Neural cell (in vitro differentiated cells): ENCODE measurements around the gene ZBTB25.

Experiments used
- CTCF ChIP-seq: fragments of 450-650 bp; IDR thresholded peaks from 2 replicates; pipeline ENCODE4 v1.5.1; 2014; ENCODE audit warnings: antibody characterized with exemption, mild to moderate bottlenecking, moderate library complexity; ENCODE audit not compliant: poor library complexity, severe bottlenecking
- EZH2 ChIP-seq: fragments of 200-600, 300-800 bp; shearing (Covaris generic), sonication (generic); IDR thresholded peaks from 2 replicates; pipeline ENCODE4 v1.6.1; 2014; ENCODE audit warnings: antibody characterized with exemption, low read length, borderline replicate concordance, mild to moderate bottlenecking; ENCODE audit not compliant: insufficient read depth, poor library complexity, severe bottlenecking
- REST ChIP-seq: IDR thresholded peaks from 2 replicates; pipeline ENCODE4 v1.6.1; 2012; ENCODE audit warnings: borderline replicate concordance
- SMC3 ChIP-seq: fragments of 450-650 bp; conservative IDR thresholded peaks from 2 replicates; pipeline ENCODE4 v1.6.1; 2014; ENCODE audit warnings: antibody characterized with exemption, mild to moderate bottlenecking, moderate library complexity; ENCODE audit not compliant: poor library complexity
- TAF1 ChIP-seq: IDR thresholded peaks from 2 replicates; pipeline ENCODE4 v1.6.1; 2012; ENCODE audit warnings: low read depth

- TF ChIP-seq SMC3, result no peak
- no peak for TF ChIP-seq TAF1
- TF ChIP-seq EZH2, result no peak
- no peak for TF ChIP-seq CTCF
- TF ChIP-seq REST, result no peak
These were observed 59.5 kb downstream of the ZBTB25 start for GRCh38 chr14:64444140-64444539.
